Glutamatergic neuron (in vitro differentiated cells): ENCODE measurements around the gene HAGH. TPM values are rescaled to one million over a fixed set of nuclear protein-coding genes. Genes with fewer than 3 reads are reported as not detected.

Source experiments
- DNase-seq: peaks from one replicate; pipeline ENCODE4 v3.0.0; 2022
- H3K27ac Mint-ChIP-seq: one replicate; pipeline ENCODE4 v1.8.0; 2020; ENCODE audit warnings: mild to moderate bottlenecking, mixed read lengths, inconsistent platforms; ENCODE audit not compliant: unreplicated experiment
- H3K27me3 Mint-ChIP-seq: one replicate; pipeline ENCODE4 v1.8.0; 2020; ENCODE audit warnings: mild to moderate bottlenecking, moderate library complexity, mixed read lengths, inconsistent platforms; ENCODE audit not compliant: unreplicated experiment
- H3K36me3 Mint-ChIP-seq: one replicate; pipeline ENCODE4 v1.8.0; 2020; ENCODE audit warnings: mild to moderate bottlenecking, mixed read lengths, inconsistent platforms; ENCODE audit not compliant: unreplicated experiment
- H3K4me1 Mint-ChIP-seq: one replicate; pipeline ENCODE4 v1.8.0; 2020; ENCODE audit warnings: mild to moderate bottlenecking, low read depth, mixed read lengths, inconsistent platforms; ENCODE audit not compliant: unreplicated experiment
- H3K4me3 Mint-ChIP-seq: one replicate; pipeline ENCODE4 v1.8.0; 2020; ENCODE audit warnings: mild to moderate bottlenecking, mixed read lengths, inconsistent platforms; ENCODE audit not compliant: unreplicated experiment
- H3K9me3 Mint-ChIP-seq: one replicate; pipeline ENCODE4 v1.8.0; 2020; ENCODE audit warnings: mild to moderate bottlenecking, moderate library complexity, mixed read lengths, inconsistent platforms; ENCODE audit not compliant: unreplicated experiment
- CTCF ChIP-seq: fragments of 200-600 bp; sonication (generic); IDR thresholded peaks from one replicate; pipeline ENCODE4 v1.5.0; 2021; ENCODE audit not compliant: partially characterized antibody, unreplicated experiment
- total RNA-seq: library from RNA; stranded (reverse); fragmentation: NEBNext Ultra II Directional; extraction: Animal tissue kit (Norgen Biotek cat#: 25700); gene quantifications from one replicate; pipeline ENCODE4 v1.2.1, GENCODE V29; 2021; ENCODE audit not compliant: unreplicated experiment

HAGH gene
- total RNA-seq, 1 donor from 2014 or later, result 99.6 TPM

GRCh38 chr16:1858189-1858865 lies 31.7 kb upstream of the HAGH start:
- no peaks in the 10 kb centered on the region for H3K9me3 Mint-ChIP-seq
- no peak overlapping the region for H3K4me3 Mint-ChIP-seq
- DNase-seq, result no peak
- H3K4me1 Mint-ChIP-seq, result no peaks in the 10 kb centered on the region
- H3K36me3 Mint-ChIP-seq, result no peaks in the 10 kb centered on the region
- H3K27ac Mint-ChIP-seq, result no peak overlapping the region
- TF ChIP-seq CTCF, result no peak
- H3K27me3 Mint-ChIP-seq, result peaks cover 22% of the 10 kb centered on the region

- TF ChIP-seq CTCF, result no peak
- Mint-ChIP-seq H3K9me3 (no peaks in the 10 kb centered on the region), H3K4me1 (no peaks in the 10 kb centered on the region), H3K27me3 (peaks cover 22% of the 10 kb centered on the region), H3K4me3 (no peak overlapping the region), H3K36me3 (no peaks in the 10 kb centered on the region), H3K27ac (no peak overlapping the region)
- no peak for DNase-seq
These were observed 30.9 kb upstream of the HAGH start for GRCh38 chr16:1857433-1858097.

GRCh38 chr16:1851793-1852192 lies 25.2 kb upstream of the HAGH start:
- H3K27ac Mint-ChIP-seq, result no peak overlapping the region
- peaks cover 10% of the 10 kb centered on the region for H3K27me3 Mint-ChIP-seq
- TF ChIP-seq CTCF, result no peak
- H3K9me3 Mint-ChIP-seq, result no peaks in the 10 kb centered on the region
- no peak overlapping the region for H3K4me3 Mint-ChIP-seq
- no peak for DNase-seq
- H3K4me1 Mint-ChIP-seq, result no peaks in the 10 kb centered on the region
- H3K36me3 Mint-ChIP-seq, result no peaks in the 10 kb centered on the region

GRCh38 chr16:1850981-1851380 lies 24.4 kb upstream of the HAGH start:
- Mint-ChIP-seq H3K27me3 (peaks cover 13% of the 10 kb centered on the region), H3K27ac (no peak overlapping the region), H3K9me3 (no peaks in the 10 kb centered on the region), H3K4me3 (no peak overlapping the region), H3K4me1 (no peaks in the 10 kb centered on the region), H3K36me3 (no peaks in the 10 kb centered on the region)
- DNase-seq, result no peak
- no peak for TF ChIP-seq CTCF

- TF ChIP-seq CTCF, result no peak
- no peaks in the 10 kb centered on the region for H3K4me1 Mint-ChIP-seq
- no peak overlapping the region for H3K27ac Mint-ChIP-seq
- no peaks in the 10 kb centered on the region for H3K36me3 Mint-ChIP-seq
- H3K9me3 Mint-ChIP-seq, result no peaks in the 10 kb centered on the region
- H3K27me3 Mint-ChIP-seq, result peaks cover 3% of the 10 kb centered on the region
- DNase-seq, result no peak
- H3K4me3 Mint-ChIP-seq, result no peak overlapping the region
These were observed 19.8 kb upstream of the HAGH start for GRCh38 chr16:1846416-1846815.
